ENCODE measurements around the gene SYNPO2.

SYNPO2 gene

GRCh38 chr4:119087121-119087520 lies 198.5 kb downstream of the SYNPO2 start:
- Histone ChIP-seq H3K9me2 (replicated peaks; ENCODE audit: insufficient read depth, low read length) (no peaks in the 10 kb centered on the region), H3F3A (ENCODE audit: insufficient read depth) (no peaks in the 10 kb centered on the region), H3K27me3 (ENCODE audit: low read length) (no peaks in the 10 kb centered on the region), H3K4me2 (ENCODE audit: low read depth, low read length, poor library complexity, severe bottlenecking) (no peak overlapping the region), H3K27ac (ENCODE audit: low read depth, low read length) (no peak overlapping the region), H3K4me3 (ENCODE audit: insufficient read depth, low read length, poor library complexity, severe bottlenecking) (no peak overlapping the region), H2AFZ (ENCODE audit: low read depth, low read length, severe bottlenecking) (no peak overlapping the region), H3K9ac (ENCODE audit: low read length) (no peak overlapping the region), H3K9me3 (ENCODE audit: insufficient read depth, low read length) (no peaks in the 10 kb centered on the region), H4K20me1 (ENCODE audit: low read depth, low read length) (no peaks in the 10 kb centered on the region), H3K36me3 (ENCODE audit: low read length) (no peaks in the 10 kb centered on the region), H3K79me2 (ENCODE audit: insufficient read depth, low read length) (no peaks in the 10 kb centered on the region)
- TF ChIP-seq EZH2phosphoT487 (conservative IDR thresholded peaks at IDR 0.05; ENCODE audit: low read length) (no peak), CTCF (IDR thresholded peaks at IDR 0.05; ENCODE audit: insufficient read depth, low read length, poor library complexity, severe bottlenecking) (no peak)

- Histone ChIP-seq H3K9me2 (replicated peaks; ENCODE audit: insufficient read depth, low read length) (no peaks in the 10 kb centered on the region), H3K27me3 (ENCODE audit: low read length) (no peaks in the 10 kb centered on the region), H4K20me1 (ENCODE audit: low read depth, low read length) (no peaks in the 10 kb centered on the region), H2AFZ (ENCODE audit: low read depth, low read length, severe bottlenecking) (no peak overlapping the region), H3K9me3 (ENCODE audit: insufficient read depth, low read length) (no peaks in the 10 kb centered on the region), H3F3A (ENCODE audit: insufficient read depth) (no peaks in the 10 kb centered on the region), H3K79me2 (ENCODE audit: insufficient read depth, low read length) (no peaks in the 10 kb centered on the region), H3K27ac (ENCODE audit: low read depth, low read length) (no peak overlapping the region), H3K9ac (ENCODE audit: low read length) (no peak overlapping the region), H3K36me3 (ENCODE audit: low read length) (no peaks in the 10 kb centered on the region), H3K4me2 (ENCODE audit: low read depth, low read length, poor library complexity, severe bottlenecking) (no peak overlapping the region), H3K4me3 (ENCODE audit: insufficient read depth, low read length, poor library complexity, severe bottlenecking) (no peak overlapping the region)
- TF ChIP-seq CTCF (IDR thresholded peaks at IDR 0.05; ENCODE audit: insufficient read depth, low read length, poor library complexity, severe bottlenecking), result no peak
- TF ChIP-seq EZH2phosphoT487 (conservative IDR thresholded peaks at IDR 0.05; ENCODE audit: low read length), result no peak
These were observed 199.0 kb downstream of the SYNPO2 start for GRCh38 chr4:119087656-119088055.

DNA sequence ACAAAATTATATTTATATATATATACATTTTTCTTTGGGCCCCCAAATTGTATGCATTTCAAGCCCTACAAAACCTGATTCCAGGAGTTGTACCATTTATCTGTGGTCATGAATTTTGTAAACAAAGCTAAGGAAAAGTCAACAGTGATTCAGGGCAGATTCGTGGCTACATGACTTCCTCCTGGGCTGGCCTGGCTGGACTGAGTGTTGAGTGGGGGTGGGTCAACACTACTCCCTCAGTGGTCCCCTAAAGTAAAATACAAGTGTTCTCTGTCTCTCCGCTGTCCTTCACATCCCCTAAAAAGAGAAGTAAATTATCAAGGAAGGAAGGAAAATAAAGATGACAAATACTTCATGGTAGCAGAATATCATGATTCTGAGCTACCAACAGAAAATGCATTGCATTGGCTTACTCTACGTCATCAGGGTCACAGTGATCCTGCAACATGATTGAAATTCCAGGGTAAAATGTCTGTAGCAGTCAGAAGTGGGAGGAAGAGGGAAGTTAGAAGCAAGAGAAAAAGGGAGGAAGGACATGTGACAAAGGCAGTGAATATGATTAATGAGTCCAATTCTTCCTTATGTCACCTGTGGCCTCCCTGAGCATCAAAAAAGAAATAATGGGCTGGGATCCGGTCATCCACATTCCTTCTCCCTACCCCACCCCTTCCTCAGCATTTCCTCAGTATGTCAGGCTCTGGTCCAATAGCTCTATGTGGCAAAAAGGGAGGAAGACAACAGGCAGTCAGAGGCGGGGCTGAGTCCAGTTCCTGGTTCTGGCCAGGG lies 204.6 kb downstream of the SYNPO2 start:
- Histone ChIP-seq H3F3A (ENCODE audit: insufficient read depth) (no peaks in the 10 kb centered on the region), H3K9ac (ENCODE audit: low read length) (no peak overlapping the region), H3K27ac (ENCODE audit: low read depth, low read length) (no peak overlapping the region), H2AFZ (ENCODE audit: low read depth, low read length, severe bottlenecking) (no peak overlapping the region), H3K27me3 (ENCODE audit: low read length) (no peaks in the 10 kb centered on the region), H3K4me3 (ENCODE audit: insufficient read depth, low read length, poor library complexity, severe bottlenecking) (no peak overlapping the region), H4K20me1 (ENCODE audit: low read depth, low read length) (no peaks in the 10 kb centered on the region), H3K9me3 (ENCODE audit: insufficient read depth, low read length) (no peaks in the 10 kb centered on the region), H3K79me2 (ENCODE audit: insufficient read depth, low read length) (no peaks in the 10 kb centered on the region), H3K9me2 (replicated peaks; ENCODE audit: insufficient read depth, low read length) (no peaks in the 10 kb centered on the region), H3K36me3 (ENCODE audit: low read length) (no peaks in the 10 kb centered on the region), H3K4me2 (ENCODE audit: low read depth, low read length, poor library complexity, severe bottlenecking) (no peak overlapping the region)
- TF ChIP-seq CTCF (IDR thresholded peaks at IDR 0.05; ENCODE audit: insufficient read depth, low read length, poor library complexity, severe bottlenecking), result no peak
- TF ChIP-seq EZH2phosphoT487 (conservative IDR thresholded peaks at IDR 0.05; ENCODE audit: low read length), result no peak
